Measurements from ENCODE around the gene SYT12. TPM values are rescaled to one million over a fixed set of nuclear protein-coding genes. Genes with fewer than 3 reads are reported as not detected.

SYT12 gene
- total RNA-seq, 4 donors from 2014 or later: 0.08 to 1.7 (median 0.41) TPM

DNA sequence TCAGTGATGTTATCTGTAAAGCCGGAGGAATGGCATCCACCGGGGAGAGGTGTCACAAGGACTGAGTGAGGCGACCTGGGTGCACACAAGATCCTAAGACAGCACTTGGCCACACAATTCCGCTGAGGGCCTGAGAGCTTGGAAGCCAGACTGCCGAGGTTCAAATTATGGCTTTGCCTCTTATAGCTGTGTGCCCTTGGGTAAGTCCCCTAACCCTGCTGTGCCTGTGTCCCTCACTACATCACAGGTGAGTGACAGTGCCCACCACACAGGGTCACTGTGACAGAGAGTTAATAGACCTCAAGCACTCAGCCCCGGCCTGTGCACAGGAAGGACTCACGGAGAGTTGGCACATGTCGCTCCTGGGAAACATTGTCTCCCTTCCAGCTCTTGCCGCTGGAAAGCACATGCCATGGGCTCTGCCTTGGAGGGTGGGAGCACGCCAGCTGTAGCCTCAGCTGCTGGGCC lies 34.3 kb downstream of the SYT12 start:
- 39 to 40% methylated on average over 6 to 10 of the region's 10 CpGs for WGBS, 2 donors
- no peak for DNase-seq (ENCODE audit: low spot score in 2 of 2)
- intact Hi-C loops (cut with DNase I; ENCODE audit: low total_unique reads): no loop called here
- H3K4me3 ChIP-seq (ENCODE audit: low read depth, poor library complexity, severe bottlenecking): peak overlapping the region; percentile 30
- no peak for TF ChIP-seq POLR2A (IDR thresholded peaks at IDR 0.05)
- TF ChIP-seq, protein P1, sequence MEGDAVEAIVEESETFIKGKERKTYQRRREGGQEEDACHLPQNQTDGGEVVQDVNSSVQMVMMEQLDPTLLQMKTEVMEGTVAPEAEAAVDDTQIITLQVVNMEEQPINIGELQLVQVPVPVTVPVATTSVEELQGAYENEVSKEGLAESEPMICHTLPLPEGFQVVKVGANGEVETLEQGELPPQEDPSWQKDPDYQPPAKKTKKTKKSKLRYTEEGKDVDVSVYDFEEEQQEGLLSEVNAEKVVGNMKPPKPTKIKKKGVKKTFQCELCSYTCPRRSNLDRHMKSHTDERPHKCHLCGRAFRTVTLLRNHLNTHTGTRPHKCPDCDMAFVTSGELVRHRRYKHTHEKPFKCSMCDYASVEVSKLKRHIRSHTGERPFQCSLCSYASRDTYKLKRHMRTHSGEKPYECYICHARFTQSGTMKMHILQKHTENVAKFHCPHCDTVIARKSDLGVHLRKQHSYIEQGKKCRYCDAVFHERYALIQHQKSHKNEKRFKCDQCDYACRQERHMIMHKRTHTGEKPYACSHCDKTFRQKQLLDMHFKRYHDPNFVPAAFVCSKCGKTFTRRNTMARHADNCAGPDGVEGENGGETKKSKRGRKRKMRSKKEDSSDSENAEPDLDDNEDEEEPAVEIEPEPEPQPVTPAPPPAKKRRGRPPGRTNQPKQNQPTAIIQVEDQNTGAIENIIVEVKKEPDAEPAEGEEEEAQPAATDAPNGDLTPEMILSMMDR (IDR thresholded peaks at IDR 0.05): no peak

DNA sequence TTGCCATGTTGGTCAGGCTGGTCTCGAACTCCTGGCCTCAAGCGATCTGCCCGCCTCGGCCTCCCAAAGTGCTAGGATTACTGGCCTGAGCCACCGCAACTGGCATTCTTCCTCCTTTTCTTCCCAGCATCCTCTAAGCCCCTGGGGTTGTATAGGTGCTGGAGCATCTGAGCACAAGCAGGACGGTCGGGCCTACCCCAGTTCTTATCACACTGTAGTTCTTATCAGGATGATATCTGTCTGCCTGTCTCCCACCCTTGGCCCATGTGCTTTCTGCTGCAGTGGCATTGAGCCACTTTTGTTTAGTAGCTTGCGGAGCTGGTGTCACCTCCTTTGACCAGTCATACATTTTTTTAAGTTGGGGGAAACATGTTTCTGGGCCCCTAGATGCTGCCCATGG lies 35.6 kb downstream of the SYT12 start:
- intact Hi-C loops (cut with DNase I; ENCODE audit: low total_unique reads): no loop called here
- WGBS, 2 donors: 83 to 88% methylated on average over 8 of the region's 8 CpGs
- TF ChIP-seq POLR2A (IDR thresholded peaks at IDR 0.05): no peak
- TF ChIP-seq, protein P1 (IDR thresholded peaks at IDR 0.05): no peak

DNA sequence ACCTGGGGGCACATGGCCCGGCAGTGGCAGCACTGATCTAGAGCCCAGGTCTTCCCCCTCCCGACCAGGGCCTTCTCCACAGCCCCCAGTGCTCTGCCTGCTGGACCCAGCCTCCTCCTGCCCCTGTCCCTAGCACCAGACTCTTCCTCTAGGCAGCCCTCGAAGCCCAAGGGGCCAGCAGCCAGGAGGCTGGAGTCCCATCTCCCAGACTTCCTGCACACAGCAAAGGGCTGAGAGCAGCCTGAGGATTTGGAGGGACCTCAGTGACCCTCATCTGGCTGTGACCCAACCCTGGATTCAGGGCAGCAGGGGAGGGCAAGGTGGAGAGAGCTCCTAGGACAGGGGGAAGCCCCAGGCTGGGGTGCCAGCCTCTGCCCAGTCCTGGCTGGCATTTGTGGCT lies 36.7 kb downstream of the SYT12 start:
- TF ChIP-seq POLR2A (IDR thresholded peaks at IDR 0.05): no peak
- TF ChIP-seq, protein P1 (IDR thresholded peaks at IDR 0.05): no peak
- intact Hi-C loops (cut with DNase I; ENCODE audit: low total_unique reads): no loop called here
- no peak for DNase-seq (ENCODE audit: low spot score in 2 of 2)
- H3K4me3 ChIP-seq (ENCODE audit: low read depth, poor library complexity, severe bottlenecking): no peak overlapping the region
- 87 to 94% methylated on average over 3 of the region's 3 CpGs for WGBS, 2 donors

More for the DNA sequence above, 35.6 kb downstream of the SYT12 start:
- no peak for DNase-seq (ENCODE audit: low spot score in 2 of 2)
- no peak overlapping the region for H3K4me3 ChIP-seq (ENCODE audit: low read depth, poor library complexity, severe bottlenecking)

DNA sequence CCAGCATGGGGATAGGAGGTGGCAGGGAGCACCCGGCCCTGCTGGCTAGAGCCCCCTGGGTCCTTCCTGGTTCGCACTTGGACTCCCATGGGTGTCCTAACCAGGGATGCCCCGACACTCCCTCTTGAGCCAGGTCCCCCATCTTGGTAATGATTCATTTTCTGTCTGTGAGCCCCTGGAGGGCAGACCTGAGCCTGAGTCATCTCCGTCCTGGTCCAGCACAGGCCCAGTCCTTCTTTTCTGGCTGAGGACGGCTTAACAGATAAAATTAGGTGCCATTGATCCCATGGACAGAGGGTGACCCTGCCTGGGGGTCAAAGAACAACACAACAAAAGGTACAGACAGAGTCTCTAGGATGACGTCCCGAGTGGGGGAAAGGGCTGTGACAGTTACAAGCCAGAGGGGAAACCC lies 37.2 kb downstream of the SYT12 start:
- 90% methylated on average over 6 of the region's 7 CpGs for WGBS, 2 donors
- H3K4me3 ChIP-seq (ENCODE audit: low read depth, poor library complexity, severe bottlenecking): no peak overlapping the region
- intact Hi-C loops (cut with DNase I; ENCODE audit: low total_unique reads): no loop called here
- DNase-seq (ENCODE audit: low spot score in 2 of 2): no peak
- no peak for TF ChIP-seq POLR2A (IDR thresholded peaks at IDR 0.05)
- TF ChIP-seq, protein P1 (IDR thresholded peaks at IDR 0.05): no peak

DNA sequence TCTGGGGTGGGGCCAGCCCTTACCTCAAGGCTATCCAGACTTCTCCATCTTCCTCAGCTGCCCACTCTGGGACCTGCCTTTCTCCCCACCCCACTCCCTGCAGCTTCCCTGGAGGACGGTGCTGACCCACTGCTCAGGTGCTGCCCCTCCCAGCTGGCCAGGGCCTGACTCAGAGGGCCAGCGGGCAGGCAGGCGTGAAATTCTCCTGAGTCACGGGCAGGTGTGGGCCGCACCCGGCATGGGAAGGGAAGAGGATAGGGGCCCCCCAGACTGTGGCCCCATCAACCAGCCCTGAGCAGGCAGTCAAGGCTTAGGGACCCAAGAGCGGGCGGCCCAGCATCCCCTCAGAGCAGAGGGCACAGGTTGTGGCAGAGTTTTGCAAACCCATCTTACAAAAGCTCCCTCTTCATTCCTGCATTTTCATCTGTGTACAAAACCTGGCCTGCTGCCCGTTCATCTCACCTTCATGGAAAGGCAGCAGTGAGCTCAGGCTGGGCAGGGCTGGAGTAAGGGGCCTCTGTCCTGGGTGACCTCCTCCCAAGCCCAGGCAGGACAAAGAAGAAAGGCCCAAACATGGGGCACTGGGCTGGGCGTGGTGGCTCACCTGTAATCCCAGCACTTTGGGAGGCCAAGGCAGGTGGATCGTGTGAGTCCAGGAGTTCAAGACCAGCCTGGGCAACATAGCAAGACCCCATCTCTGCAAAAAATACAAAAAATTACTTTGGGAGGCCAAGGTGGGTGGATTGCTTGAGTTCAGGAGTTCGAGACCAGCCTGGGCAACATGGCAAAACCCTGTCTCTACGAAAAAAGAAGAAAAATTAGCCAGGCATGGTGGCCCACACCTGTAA lies 39.8 kb downstream of the SYT12 start:
- 79 to 82% methylated on average over 10 to 13 of the region's 13 CpGs for WGBS, 2 donors
- TF ChIP-seq, protein P1 (IDR thresholded peaks at IDR 0.05): no peak
- TF ChIP-seq POLR2A (IDR thresholded peaks at IDR 0.05): no peak
- intact Hi-C loops (cut with DNase I; ENCODE audit: low total_unique reads): no loop called here
- H3K4me3 ChIP-seq (ENCODE audit: low read depth, poor library complexity, severe bottlenecking): no peak overlapping the region
- DNase-seq (ENCODE audit: low spot score in 2 of 2): no peak
